Measurements from ENCODE around the gene ICAM4.

The ICAM4 gene

DNA sequence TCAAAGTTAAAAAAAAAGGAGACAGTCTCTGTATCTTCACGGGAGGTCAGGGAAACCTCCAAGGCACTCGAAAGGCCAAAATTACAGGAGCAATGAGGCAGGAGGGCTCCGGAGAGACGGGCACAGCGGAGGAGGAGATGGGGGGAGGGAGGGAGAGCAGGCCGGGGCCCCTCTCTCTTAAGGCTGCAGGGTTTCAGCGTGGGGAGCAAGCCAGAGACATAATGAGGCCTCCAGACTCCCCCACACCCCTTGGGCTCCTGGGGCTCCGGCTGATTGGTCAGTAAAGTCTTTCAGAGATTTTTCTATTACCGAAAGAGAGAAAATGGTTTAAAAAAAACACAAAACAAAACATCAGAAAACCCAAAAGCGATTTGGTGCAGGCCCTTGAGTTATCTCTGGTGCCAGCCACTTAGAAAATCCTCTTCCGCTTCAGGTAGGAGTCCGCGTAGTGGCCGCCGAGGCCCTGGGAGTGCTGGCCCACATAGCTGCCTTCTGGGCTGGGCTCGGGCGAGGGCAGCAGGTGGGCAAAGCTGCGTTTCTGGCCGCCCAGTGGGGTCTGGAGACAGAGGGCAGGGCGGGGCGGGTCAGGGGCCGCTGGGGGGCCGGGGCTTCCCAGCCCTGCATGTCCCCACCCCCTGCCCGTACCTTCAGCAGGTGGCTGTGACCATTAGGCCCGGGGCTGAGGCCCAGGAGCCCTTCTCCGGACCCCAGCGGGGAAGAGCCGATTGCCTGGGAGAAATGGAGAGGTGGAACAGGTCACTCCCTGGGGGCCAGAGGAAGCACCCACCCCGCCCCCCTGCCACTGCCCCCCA is 30.5 kb downstream of the ICAM4 start:
- no peak for DNase-seq (ENCODE audit: low read depth in 1 of 2, low spot score in 1 of 2)
- H3K27ac ChIP-seq (replicated peaks) = no peak overlapping the region
- H3K4me3 ChIP-seq (replicated peaks; ENCODE audit: insufficient read depth, low read length) = no peak overlapping the region
- no peaks in the 10 kb centered on the region for H3K27me3 ChIP-seq (ENCODE audit: insufficient read depth, poor library complexity, severe bottlenecking)
- TF ChIP-seq, protein P1, sequence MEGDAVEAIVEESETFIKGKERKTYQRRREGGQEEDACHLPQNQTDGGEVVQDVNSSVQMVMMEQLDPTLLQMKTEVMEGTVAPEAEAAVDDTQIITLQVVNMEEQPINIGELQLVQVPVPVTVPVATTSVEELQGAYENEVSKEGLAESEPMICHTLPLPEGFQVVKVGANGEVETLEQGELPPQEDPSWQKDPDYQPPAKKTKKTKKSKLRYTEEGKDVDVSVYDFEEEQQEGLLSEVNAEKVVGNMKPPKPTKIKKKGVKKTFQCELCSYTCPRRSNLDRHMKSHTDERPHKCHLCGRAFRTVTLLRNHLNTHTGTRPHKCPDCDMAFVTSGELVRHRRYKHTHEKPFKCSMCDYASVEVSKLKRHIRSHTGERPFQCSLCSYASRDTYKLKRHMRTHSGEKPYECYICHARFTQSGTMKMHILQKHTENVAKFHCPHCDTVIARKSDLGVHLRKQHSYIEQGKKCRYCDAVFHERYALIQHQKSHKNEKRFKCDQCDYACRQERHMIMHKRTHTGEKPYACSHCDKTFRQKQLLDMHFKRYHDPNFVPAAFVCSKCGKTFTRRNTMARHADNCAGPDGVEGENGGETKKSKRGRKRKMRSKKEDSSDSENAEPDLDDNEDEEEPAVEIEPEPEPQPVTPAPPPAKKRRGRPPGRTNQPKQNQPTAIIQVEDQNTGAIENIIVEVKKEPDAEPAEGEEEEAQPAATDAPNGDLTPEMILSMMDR (IDR thresholded peaks at IDR 0.05; ENCODE audit: insufficient read depth, low read length) = no peak
- TF ChIP-seq SPI1 (IDR thresholded peaks at IDR 0.05; ENCODE audit: borderline replicate concordance, low read depth) (no peak), GABPA (IDR thresholded peaks at IDR 0.05; ENCODE audit: low read depth) (no peak), POLR2AphosphoS5 (IDR thresholded peaks at IDR 0.05; ENCODE audit: low read depth) (no peak)
- TF ChIP-seq, protein P2, sequence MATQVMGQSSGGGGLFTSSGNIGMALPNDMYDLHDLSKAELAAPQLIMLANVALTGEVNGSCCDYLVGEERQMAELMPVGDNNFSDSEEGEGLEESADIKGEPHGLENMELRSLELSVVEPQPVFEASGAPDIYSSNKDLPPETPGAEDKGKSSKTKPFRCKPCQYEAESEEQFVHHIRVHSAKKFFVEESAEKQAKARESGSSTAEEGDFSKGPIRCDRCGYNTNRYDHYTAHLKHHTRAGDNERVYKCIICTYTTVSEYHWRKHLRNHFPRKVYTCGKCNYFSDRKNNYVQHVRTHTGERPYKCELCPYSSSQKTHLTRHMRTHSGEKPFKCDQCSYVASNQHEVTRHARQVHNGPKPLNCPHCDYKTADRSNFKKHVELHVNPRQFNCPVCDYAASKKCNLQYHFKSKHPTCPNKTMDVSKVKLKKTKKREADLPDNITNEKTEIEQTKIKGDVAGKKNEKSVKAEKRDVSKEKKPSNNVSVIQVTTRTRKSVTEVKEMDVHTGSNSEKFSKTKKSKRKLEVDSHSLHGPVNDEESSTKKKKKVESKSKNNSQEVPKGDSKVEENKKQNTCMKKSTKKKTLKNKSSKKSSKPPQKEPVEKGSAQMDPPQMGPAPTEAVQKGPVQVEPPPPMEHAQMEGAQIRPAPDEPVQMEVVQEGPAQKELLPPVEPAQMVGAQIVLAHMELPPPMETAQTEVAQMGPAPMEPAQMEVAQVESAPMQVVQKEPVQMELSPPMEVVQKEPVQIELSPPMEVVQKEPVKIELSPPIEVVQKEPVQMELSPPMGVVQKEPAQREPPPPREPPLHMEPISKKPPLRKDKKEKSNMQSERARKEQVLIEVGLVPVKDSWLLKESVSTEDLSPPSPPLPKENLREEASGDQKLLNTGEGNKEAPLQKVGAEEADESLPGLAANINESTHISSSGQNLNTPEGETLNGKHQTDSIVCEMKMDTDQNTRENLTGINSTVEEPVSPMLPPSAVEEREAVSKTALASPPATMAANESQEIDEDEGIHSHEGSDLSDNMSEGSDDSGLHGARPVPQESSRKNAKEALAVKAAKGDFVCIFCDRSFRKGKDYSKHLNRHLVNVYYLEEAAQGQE (IDR thresholded peaks at IDR 0.05; ENCODE audit: insufficient replicate concordance, low read depth) = no peak

- H3K4me3 ChIP-seq (replicated peaks; ENCODE audit: insufficient read depth, low read length) = no peak overlapping the region
- TF ChIP-seq POLR2AphosphoS5 (IDR thresholded peaks at IDR 0.05; ENCODE audit: low read depth) (no peak), SPI1 (IDR thresholded peaks at IDR 0.05; ENCODE audit: borderline replicate concordance, low read depth) (peak; percentile 10; the same call in 1 of the 2 replicates)
- no peak overlapping the region for H3K27ac ChIP-seq (replicated peaks)
- no peaks in the 10 kb centered on the region for H3K27me3 ChIP-seq (ENCODE audit: insufficient read depth, poor library complexity, severe bottlenecking)
- no peak for DNase-seq (ENCODE audit: low read depth in 1 of 2, low spot score in 1 of 2)
These were observed 31.2 kb downstream of the ICAM4 start for GRCh38 chr19:10317857-10318462.

DNA sequence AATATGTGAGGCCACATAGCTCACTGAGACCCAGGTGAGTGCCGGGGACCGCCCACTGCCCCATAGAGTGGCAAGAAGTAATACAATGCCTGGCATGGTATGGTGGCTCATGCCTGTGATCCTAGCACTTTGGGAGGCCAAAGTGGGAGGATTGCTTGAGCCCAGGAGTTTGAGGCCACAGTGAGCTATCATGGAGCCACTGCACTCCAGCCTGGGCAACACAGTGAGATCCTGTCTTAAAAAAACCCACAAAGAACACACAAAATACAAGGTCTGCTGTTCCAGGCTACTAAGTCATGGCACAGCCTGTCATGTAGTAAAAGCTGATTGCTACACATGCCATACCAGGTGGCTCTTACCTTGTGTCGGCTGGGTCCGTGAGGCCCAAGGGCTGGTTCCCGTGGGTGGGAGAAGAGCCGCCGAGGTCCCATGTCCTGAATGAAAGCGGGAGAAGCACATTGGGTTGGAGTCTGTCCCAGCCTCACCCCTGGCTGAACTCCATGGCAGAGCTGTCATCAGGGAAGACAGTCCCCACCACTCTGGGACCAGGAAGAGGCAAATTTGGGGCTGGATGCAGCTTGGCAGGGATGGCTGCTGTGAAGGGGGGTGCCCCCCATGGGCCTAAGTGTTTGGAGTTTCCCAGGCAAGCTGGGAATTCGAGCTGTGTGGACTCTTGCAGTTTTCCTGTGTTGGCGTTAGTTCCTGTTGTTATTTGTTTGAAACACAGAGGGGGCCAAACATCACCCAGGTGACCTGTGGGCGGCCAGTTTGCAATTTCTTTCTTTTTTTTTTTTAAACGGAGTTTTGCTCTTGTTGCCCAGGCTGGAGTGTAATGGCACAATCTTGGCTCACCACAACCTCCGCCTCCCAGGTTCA is 32.3 kb downstream of the ICAM4 start:
- H3K4me3 ChIP-seq (replicated peaks; ENCODE audit: insufficient read depth, low read length) = no peak overlapping the region
- TF ChIP-seq GABPA (IDR thresholded peaks at IDR 0.05; ENCODE audit: low read depth) (no peak), SPI1 (IDR thresholded peaks at IDR 0.05; ENCODE audit: borderline replicate concordance, low read depth) (no peak), POLR2AphosphoS5 (IDR thresholded peaks at IDR 0.05; ENCODE audit: low read depth) (no peak)
- TF ChIP-seq, protein P2 (IDR thresholded peaks at IDR 0.05; ENCODE audit: insufficient replicate concordance, low read depth) = no peak
- TF ChIP-seq, protein P1 (IDR thresholded peaks at IDR 0.05; ENCODE audit: insufficient read depth, low read length) = no peak
- no peak for DNase-seq (ENCODE audit: low read depth in 1 of 2, low spot score in 1 of 2)
- no peaks in the 10 kb centered on the region for H3K27me3 ChIP-seq (ENCODE audit: insufficient read depth, poor library complexity, severe bottlenecking)
- H3K27ac ChIP-seq (replicated peaks) = no peak overlapping the region
